ENCODE data around the gene SYT7. TPM values are rescaled to one million over a fixed set of nuclear protein-coding genes. Genes with fewer than 3 reads are reported as not detected.

The SYT7 gene
- total and polyA plus RNA-seq, 2 of the 8 experiments (the other 6 are each of a cell fraction or from before 2014, with no cell fraction given), result 9.6 to 10.5 TPM

DNA sequence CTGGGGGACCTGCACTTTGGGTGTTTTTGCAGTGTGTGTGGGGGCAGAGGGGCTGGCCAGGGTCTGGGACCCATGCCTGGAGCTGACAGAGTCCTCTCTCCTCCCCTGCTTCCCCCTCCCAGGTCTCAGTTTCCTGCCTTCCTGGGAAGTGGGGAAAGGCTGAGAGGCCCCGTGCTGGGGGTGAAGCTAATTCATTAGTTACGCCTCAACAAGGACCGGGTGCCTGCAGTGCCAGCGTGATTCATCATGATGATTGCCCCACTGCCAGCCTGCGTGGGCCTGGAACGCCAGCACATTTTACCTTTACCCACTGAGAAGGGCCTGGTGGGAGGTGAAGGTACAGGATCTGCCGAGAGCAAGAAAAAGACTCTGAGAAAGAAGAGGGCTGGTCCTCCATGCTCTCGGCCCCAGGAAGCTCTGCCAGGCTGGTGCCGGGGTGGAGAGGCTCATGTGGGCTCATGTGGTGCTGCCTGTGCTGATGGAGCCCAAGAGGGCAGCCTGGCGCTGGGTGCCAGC lies 75.2 kb downstream of the SYT7 start (continued):
- TF ChIP-seq CREB1 (IDR thresholded peaks at IDR 0.05) (no peak), RNF2 (IDR thresholded peaks at IDR 0.05; ENCODE audit: borderline replicate concordance, low read depth, low read length, missing control alignments, poor library complexity, severe bottlenecking) (no peak)

Data from H1 (cell line).